ENCODE data around the gene PTGDS.

The PTGDS gene

DNA sequence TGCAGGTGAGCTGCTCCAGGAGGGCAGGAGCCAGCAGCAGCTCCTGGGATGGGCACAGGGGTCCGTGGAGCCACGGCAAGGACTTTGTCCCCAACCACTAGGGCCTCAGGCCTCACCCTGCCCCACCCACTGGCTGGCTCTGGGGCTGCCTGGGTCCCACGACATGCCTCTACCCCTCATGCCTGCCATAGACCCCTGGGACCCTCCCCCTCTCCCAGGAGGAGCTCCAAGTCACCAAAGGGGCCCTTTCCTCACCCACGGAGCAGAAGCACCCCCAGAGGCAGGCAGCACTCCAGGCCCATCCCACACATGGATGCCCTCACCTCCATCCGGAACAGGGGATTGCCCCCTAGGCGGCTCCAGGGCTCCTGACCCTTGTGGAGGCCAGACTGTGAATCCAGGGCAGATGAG lies 44.3 kb downstream of the PTGDS start:
- FAIRE-seq, result no peak
- no peak for DNase-seq (ENCODE audit: low spot score)

DNA sequence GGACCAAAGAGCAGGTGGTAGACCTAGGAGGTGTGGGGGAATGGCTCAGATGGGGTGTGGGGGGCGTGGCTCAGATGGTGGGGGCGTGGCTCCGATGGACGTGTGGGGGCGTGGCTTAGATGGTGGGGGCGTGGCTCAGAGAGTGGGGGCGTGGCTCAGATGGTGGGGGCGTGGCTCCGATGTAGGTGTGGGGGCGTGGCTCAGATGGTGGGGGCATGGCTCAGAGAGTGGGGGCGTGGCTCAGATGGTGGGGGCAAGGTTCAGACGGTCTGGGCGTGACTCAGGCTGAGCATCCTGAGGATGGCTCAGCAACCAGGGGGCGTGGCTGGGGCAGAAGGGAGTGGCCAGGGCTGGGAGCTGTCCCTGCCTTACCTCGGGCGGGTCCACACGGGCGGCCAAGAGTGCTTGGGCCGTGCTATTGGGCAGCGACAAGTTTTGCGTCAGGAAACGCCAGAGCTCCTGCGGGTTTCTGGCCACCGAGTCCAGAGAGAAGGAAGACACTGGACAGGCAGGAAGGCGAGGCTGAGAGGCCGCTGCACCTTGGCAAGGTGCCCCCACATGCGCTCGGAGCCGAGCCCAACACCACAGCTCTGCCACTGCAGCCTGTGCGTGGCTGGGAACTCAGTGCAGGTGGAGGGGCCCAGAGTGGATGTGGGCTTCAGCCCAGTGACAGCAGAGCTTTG lies 44.8 kb downstream of the PTGDS start:
- peak; percentile 74 for DNase-seq (ENCODE audit: low spot score)
- FAIRE-seq, result peak; percentile 48

DNA sequence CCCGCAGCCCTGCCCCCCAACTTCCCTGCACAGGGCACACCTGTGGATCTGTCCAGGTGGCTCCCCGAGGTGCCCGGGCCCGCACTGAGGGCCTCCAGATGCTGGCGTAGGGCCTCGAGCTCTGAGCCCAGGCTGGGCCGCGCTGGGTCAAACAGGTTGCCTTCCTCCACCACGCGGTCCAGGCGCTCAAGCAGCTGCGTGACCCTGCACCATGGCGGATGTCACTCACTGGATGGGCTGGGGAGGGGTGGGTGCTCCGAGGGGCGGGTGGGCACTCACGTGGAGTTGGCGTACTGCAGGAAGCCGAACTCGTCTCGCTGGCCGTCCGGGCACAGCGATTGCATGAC lies 45.3 kb downstream of the PTGDS start:
- no peak for DNase-seq (ENCODE audit: low spot score)
- FAIRE-seq, result no peak

DNA sequence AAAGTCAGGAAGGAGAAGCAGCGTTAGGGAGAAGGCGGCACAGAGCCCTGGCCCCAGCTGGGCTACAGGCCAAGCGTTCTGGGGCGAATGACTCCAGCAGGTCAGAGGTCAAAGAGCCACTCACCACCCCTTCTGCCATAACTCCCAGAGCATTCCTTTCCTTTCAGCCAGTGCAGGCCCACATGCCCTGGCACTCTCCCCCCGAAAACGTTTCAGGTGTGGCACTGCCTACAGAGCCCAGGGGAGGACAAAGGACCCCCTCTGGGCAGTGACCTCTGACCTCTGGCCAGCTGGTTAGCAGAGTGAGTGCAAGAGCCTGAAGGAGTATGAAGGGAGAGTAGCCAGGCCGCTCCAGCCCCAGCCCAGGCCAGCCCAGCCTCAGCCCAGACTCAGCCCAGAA lies 45.9 kb downstream of the PTGDS start:
- DNase-seq (ENCODE audit: low spot score) (no peak), FAIRE-seq (no peak)

DNA sequence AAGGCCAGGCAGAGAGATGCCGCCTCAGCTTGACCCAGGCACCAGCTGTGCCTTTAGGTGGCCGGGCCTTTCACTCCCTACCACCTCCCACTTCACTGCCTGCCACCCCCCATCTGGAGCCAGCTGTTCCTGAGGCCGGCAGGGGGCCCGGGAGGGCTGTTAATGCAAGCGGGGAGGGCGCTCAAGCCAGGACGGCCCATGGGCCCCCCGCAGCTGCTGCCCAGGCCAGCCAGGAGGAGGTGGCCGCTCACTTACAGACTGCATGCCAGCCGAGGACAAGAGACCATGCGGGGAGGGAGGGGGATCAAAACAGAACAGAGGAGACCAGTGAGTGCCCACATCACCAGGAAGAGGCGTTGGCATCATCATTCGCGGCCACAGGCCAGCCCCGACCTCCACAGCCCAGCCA lies 46.3 kb downstream of the PTGDS start:
- DNase-seq (ENCODE audit: low spot score) (no peak), FAIRE-seq (no peak)

DNA sequence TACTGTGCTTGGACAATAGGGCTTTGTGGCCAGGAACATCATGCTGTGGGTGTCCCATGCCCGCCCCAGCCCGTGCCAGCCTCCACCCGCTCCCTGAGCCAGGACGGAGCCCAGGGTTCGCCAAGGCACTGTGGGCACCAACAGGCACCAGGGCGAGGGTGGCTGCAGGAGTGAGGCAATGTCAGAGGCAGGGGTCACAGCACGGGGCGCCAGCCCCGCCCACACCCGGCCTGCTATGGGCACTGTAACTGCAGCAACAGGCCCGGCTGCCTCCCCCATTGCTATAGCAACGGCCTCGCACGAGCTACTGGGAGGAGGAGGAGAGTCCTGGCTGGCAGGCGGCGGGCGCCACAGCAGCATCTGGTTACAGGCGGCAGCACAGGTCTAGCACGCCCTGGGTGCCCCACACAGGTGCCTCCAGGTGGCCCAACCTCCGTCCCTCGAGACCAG lies 48.2 kb downstream of the PTGDS start:
- DNase-seq (ENCODE audit: low spot score) (no peak), FAIRE-seq (no peak)

GRCh38 chr9:137026384-137026783 lies 49.1 kb downstream of the PTGDS start:
- FAIRE-seq, result no peak

GRCh38 chr9:137026828-137027227 lies 49.5 kb downstream of the PTGDS start:
- no peak for FAIRE-seq
- no peak for DNase-seq (ENCODE audit: low spot score)

More at GRCh38 chr9:137026384-137026783, 49.1 kb downstream of the PTGDS start:
- DNase-seq (ENCODE audit: low spot score), result no peak

DNA sequence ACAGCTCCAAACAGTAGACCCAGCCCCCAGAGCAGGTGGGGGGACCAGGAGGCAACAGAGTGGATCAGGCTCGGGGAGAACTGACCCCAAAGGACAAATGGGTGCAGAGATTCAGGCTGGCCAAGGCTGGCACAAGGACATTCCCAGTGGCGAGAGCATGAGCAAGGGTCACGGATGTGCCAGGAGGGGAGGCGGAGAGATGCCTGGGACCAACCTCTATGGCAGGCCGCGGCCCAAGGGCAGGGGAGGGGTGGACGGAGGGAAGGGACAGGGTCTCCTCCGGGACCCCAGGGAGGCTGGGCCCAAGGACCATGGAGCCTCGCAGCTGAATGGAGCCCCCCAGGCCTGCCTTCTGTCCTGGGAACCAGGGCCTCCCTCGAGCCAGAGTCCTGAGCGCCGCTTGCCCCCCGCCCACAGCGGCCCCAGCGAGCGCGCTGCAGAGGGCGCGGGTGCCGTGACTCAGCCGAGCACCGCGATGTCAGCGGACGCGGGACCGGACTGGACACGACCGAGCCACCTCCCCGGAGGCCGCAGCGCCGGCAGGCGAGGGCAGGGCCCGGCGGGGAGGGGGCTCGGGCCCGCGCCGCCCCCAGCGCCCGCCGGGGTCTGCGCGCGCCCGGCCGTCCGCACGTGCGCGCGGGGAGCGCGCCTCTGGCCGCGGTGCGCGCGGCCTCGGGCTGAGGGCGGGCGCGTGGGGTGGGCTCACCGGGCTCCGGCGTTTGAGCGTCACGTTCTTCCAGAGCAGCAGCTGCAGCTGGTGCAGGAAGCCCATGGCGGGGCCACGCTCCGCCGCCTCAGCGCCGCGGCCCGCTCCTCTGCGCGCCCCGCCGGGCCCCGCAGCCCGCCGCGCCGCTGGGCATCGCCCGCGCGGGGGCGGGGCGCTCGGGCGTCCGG lies 50.3 kb downstream of the PTGDS start, which contains the start of gene ABCA2:
ABCA2 (minus strand) TSS at position 869 of the 894 bp plus-strand sequence; CDS start at position 772, 97 bp downstream.
- DNase-seq (ENCODE audit: low spot score) (peak; percentile 11), FAIRE-seq (no peak)

DNA sequence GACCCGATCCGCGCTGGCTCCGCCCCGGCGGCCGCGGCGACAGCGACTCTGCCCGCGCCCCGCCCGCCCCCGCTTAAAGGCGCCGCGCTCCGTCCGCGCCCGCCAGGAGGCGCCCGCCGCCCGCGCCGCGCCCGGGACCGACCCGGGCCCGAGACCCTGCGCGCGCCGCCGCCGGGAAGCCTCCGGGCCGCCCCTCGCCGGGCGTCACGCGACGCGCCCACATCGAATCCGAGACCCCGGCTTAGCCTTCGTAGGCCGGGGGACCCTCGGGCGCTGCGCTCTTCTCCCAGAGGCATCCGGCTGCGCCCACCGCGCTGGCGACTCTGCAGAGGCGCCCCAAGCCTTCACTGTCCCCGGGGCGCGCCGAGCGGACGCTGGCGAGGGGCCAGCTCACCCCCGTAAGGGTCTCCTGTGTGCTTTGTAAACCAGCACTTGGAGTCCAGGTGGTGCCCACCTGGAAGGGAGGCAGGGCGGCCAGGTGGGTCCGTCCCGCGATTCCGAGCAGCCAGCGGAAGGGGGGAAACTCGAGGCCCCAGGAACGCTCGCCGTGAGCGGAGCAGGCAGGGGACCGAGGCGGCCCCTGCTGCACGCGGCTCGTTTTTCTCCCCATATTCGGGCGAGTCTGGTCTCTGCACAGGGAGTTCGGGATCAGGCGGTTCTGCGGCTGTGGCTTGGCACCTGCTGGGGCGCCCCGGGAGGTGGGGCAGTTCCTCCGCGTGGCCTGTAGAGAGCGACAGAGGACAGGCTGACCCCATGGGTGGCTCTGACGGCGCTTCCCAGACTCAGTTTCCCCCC lies 51.2 kb downstream of the PTGDS start:
- DNase-seq (ENCODE audit: low spot score) (peak; percentile 39), FAIRE-seq (no peak)

DNA sequence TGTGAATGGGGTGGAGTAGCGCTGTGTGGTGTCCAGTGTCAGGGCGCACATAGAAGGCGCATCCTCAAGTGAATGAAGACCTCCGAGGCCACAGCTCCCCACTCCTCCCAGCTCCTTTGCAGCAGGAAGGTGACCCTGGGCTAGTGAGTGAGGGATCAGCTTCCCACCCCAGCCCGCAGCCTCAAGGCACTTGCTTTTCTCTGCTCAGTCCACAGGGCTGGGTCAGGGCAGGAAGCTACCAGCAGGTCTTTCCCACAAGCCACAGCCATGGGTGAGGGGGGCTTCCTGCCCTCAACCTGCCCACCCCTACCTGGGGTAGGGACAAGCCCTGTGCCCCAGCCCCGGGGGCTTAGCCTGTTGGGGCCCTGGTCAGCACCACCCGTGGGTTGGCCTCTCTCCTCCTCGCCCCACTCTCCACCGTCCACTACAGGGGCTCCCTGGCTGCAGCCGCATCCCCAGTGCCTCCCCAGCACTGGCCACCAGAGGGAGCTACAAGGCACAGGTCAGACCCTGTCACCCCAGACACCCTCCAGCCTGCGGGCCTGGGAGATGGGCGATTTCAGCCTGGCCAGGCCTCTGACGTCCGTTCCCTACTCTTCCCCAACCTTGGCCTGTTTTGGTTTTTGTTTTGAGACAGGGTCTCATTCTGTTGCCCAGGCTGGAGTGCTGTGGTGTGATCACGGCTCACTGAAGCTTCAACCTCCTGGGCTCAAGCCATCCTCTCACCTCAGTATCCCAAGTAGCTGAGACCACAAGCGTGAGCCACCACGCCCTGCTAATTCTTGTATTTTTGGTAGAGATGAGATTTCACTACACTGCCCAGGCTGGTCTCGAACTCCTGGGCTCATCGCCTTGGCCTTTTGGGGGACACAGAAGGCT lies 52.0 kb downstream of the PTGDS start:
- peak; percentile 55 for DNase-seq (ENCODE audit: low spot score)
- FAIRE-seq, result no peak

GRCh38 chr9:137030006-137030405 lies 52.7 kb downstream of the PTGDS start:
- FAIRE-seq (no peak), DNase-seq (ENCODE audit: low spot score) (no peak)

GRCh38 chr9:137030538-137031527 lies 53.5 kb downstream of the PTGDS start:
- DNase-seq (ENCODE audit: low spot score) (peak; percentile 7), FAIRE-seq (no peak)

Data from RCC 7860 (cell line).